ENCODE measurements around the gene SORCS2.

DNA sequence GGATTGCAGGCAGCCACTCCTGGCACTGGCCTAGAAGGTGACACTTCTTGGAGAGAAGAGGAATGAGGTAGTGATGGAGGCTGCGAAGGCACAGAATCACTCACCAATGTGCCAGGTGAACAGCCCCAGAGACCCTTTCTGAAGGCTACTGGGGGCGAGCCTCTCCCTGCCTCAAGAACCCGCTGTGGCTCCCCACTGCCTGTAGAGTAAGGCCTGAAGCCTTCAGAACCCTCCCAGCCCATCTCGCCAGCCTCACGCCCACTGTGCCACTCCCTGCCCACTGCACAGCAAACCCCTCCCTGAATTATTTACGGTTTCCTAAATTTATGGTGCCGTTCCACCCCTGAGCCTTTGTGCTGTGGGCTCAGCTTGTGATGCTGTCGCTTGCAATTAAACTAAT lies 24.2 kb upstream of the SORCS2 start:
- TF ChIP-seq, protein P1, sequence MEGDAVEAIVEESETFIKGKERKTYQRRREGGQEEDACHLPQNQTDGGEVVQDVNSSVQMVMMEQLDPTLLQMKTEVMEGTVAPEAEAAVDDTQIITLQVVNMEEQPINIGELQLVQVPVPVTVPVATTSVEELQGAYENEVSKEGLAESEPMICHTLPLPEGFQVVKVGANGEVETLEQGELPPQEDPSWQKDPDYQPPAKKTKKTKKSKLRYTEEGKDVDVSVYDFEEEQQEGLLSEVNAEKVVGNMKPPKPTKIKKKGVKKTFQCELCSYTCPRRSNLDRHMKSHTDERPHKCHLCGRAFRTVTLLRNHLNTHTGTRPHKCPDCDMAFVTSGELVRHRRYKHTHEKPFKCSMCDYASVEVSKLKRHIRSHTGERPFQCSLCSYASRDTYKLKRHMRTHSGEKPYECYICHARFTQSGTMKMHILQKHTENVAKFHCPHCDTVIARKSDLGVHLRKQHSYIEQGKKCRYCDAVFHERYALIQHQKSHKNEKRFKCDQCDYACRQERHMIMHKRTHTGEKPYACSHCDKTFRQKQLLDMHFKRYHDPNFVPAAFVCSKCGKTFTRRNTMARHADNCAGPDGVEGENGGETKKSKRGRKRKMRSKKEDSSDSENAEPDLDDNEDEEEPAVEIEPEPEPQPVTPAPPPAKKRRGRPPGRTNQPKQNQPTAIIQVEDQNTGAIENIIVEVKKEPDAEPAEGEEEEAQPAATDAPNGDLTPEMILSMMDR (IDR thresholded peaks at IDR 0.05; ENCODE audit: control extremely low read depth in 1 of 3, insufficient read depth in 1 of 3, low read depth in 1 of 3, low read length in 3 of 3): no peak
- TF ChIP-seq, protein P2, sequence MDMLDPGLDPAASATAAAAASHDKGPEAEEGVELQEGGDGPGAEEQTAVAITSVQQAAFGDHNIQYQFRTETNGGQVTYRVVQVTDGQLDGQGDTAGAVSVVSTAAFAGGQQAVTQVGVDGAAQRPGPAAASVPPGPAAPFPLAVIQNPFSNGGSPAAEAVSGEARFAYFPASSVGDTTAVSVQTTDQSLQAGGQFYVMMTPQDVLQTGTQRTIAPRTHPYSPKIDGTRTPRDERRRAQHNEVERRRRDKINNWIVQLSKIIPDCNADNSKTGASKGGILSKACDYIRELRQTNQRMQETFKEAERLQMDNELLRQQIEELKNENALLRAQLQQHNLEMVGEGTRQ (IDR thresholded peaks at IDR 0.05; ENCODE audit: low read length): no peak
- TF ChIP-seq EZH2 (IDR thresholded peaks at IDR 0.05; ENCODE audit: low read depth, low read length, severe bottlenecking): no peak
